PFSK-1 (cell line): Measurements from ENCODE around the gene ITGA11.

Experiments
- REST ChIP-seq, 2 experiments: IDR thresholded peaks; 2 replicates each; pipeline versions ENCODE4 v1.6.1 to v1.8.0; 2011 to 2012; ENCODE audit warnings: low read depth in 2 of 2, low read length in 2 of 2, control low read depth in 1 of 2, inconsistent platforms in 1 of 2, mild to moderate bottlenecking in 1 of 2, moderate library complexity in 1 of 2; ENCODE audit not compliant: insufficient read depth in 1 of 2
- SIN3A ChIP-seq: IDR thresholded peaks from 2 replicates; pipeline ENCODE4 v1.6.1; 2012; ENCODE audit warnings: mild to moderate bottlenecking, low read length, moderate library complexity, borderline replicate concordance; ENCODE audit not compliant: insufficient read depth

DNA sequence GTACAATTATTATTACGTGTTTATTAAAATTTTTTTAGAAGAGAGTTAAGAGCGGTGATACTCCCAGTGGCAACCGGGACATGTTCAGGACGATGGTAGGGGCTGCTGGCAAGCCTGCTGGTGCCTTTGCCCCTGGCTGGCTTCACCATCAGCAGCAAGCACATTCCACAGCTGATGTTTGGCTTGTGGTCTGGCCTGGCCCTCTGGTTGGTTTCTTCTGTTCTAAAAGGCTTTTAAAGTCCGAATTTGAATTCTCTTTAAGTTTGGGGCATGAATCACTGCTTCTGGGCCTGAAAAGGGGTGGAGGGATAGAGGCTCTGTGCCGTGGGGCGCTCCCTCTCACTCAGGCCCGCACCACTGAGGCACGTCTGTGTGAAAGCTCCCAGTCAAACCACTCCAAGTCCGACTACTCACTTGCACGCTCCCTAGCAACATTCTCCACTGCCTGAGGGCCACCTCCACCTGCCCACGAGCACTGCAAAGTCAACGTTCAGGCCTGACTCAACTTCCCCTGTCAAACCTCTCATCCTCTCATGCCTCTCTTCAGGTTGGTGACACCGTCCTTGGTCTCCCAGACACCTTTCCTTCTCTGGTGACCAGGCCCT lies 10.1 kb downstream of the ITGA11 start:
- no peak for TF ChIP-seq SIN3A
- TF ChIP-seq REST (IDR thresholded peaks at IDR 0.05; ENCODE audit: insufficient read depth in 1 of 2, low read depth in 2 of 2, low read length in 2 of 2): no peak
